K562 (cell line): ENCODE measurements around the gene SUMF1. TPM values are rescaled to one million over a fixed set of nuclear protein-coding genes. Genes with fewer than 3 reads are reported as not detected.

Experiments
- ATAC-seq: fragments of 200-7000 bp; cut with Tn5 transposase; 3 replicates; pipeline ENCODE4 v1.9.1; 2020; ENCODE audit warnings: moderate library complexity
- BruUV-seq: library from RNA; stranded (reverse); fragments of 400-500 nt; replicated peaks from 2 replicates; lab custom pipeline; 2021; lab: Mats Ljungman, UMichigan
- CTCF ChIA-PET: fragments of 300-600 bp; formaldehyde crosslinking; extraction: SDS; loops from one replicate; lab custom pipeline; 2021; ENCODE audit warnings: low intra/inter-chr PET ratio; lab: Yijun Ruan, JAX
- POLR2A ChIA-PET: fragments of 300-600, 350-650 bp; sonication (Branson Sonifier 250); formaldehyde crosslinking; extraction: SDS; loops from one replicate; lab custom pipeline; 2021; ENCODE audit warnings: antibody characterized with exemption, inconsistent platforms; lab: Yijun Ruan, JAX
- DNase-seq, 4 experiments: peaks; one replicate each; pipeline versions ENCODE4 v3.0.0 to v3.0.0-alpha.2; 2011 to 2018; ENCODE audit warnings: low spot score in 3 of 4, mixed read lengths in 3 of 4; ENCODE audit errors: extremely low read depth in 1 of 4
- FAIRE-seq: peaks from 2 replicates; lab custom pipeline; 2011; peaks lifted over from hg19 to GRCh38; lab: Jason Lieb, UNC
- H2AFZ ChIP-seq: 2 replicates; pipeline ENCODE4 v1.6.0; 2011; ENCODE audit warnings: low read depth, low read length, control low read depth, inconsistent platforms
- H3K27ac ChIP-seq: fragments of 200-600 bp; 3 replicates; pipeline ENCODE4 v1.8.0; 2011; ENCODE audit warnings: low read depth, mild to moderate bottlenecking, control low read depth, inconsistent platforms, low read length, moderate library complexity, mixed read lengths; ENCODE audit errors: extremely low read depth
- H3K27me3 ChIP-seq, 2 experiments: fragments of 300-600 bp in 1 of 2; 2 replicates in 1 of 2; 3 replicates in 1 of 2; pipeline versions ENCODE4 v1.6.0 to v1.8.0; 2011; ENCODE audit warnings: inconsistent platforms in 2 of 2, low read length in 2 of 2, mild to moderate bottlenecking in 1 of 2, mixed read lengths in 1 of 2, moderate library complexity in 1 of 2; ENCODE audit not compliant: control insufficient read depth in 2 of 2, insufficient read depth in 2 of 2
- H3K36me3 ChIP-seq: fragments of 300-600 bp; 3 replicates; pipeline ENCODE4 v1.8.0; 2011; ENCODE audit warnings: mild to moderate bottlenecking, low read length, inconsistent platforms; ENCODE audit not compliant: control insufficient read depth, insufficient read depth
- H3K4me1 ChIP-seq, 2 experiments: fragments of 200-600 bp in 1 of 2; replicated peaks in 1 of 2; 2 replicates in 1 of 2; 3 replicates in 1 of 2; pipeline versions ENCODE4 v1.5.1 to v1.8.0; 2011; ENCODE audit warnings: inconsistent platforms in 2 of 2, low read length in 2 of 2, mild to moderate bottlenecking in 1 of 2, mixed read lengths in 1 of 2, moderate library complexity in 1 of 2; ENCODE audit not compliant: control insufficient read depth in 2 of 2, insufficient read depth in 2 of 2
- H3K4me2 ChIP-seq: 2 replicates; pipeline ENCODE4 v1.6.1; 2011; ENCODE audit warnings: low read length, control low read depth, inconsistent platforms, mixed read lengths; ENCODE audit not compliant: insufficient read depth
- H3K4me3 ChIP-seq: fragments of 200-600 bp; sonication (generic), shearing (Covaris generic); 2 replicates; pipeline ENCODE4 v1.5.1; 2016; ENCODE audit warnings: control low read depth, inconsistent platforms
- H3K79me2 ChIP-seq: fragments of 200-600 bp; 3 replicates; pipeline ENCODE4 v1.8.0; 2011; ENCODE audit warnings: low read length, inconsistent platforms; ENCODE audit not compliant: control insufficient read depth, insufficient read depth
- H3K9ac ChIP-seq, 2 experiments: 2 replicates each; pipeline versions ENCODE4 v1.6.0 to v1.6.1; 2011; ENCODE audit warnings: low read depth in 2 of 2, low read length in 2 of 2, control low read depth in 1 of 2, inconsistent platforms in 1 of 2, mild to moderate bottlenecking in 1 of 2, mixed read lengths in 1 of 2; ENCODE audit not compliant: insufficient read depth in 1 of 2
- H3K9me1 ChIP-seq: one replicate; pipeline ENCODE4 v1.6.0; 2011; ENCODE audit warnings: inconsistent platforms, mild to moderate bottlenecking, low read length, moderate library complexity; ENCODE audit not compliant: control insufficient read depth, insufficient read depth
- H3K9me3 ChIP-seq: replicated peaks from 2 replicates; pipeline ENCODE4 v1.5.1; 2011; ENCODE audit warnings: low read depth, low read length, inconsistent platforms; ENCODE audit not compliant: control insufficient read depth, insufficient read depth
- H4K20me1 ChIP-seq: replicated peaks from 2 replicates; pipeline ENCODE4 v1.6.1; 2011; ENCODE audit warnings: low read length, inconsistent platforms, mixed read lengths; ENCODE audit not compliant: control insufficient read depth, insufficient read depth
- C11orf30 ChIP-seq: fragments of 450-650 bp; IDR thresholded peaks from 2 replicates; pipeline ENCODE4 v1.6.1; 2016; ENCODE audit warnings: low read depth, mild to moderate bottlenecking
- MEIS2 ChIP-seq: fragments of 450-650 bp; IDR thresholded peaks from 2 replicates; pipeline ENCODE4 v1.6.1; 2014; ENCODE audit warnings: mild to moderate bottlenecking; ENCODE audit not compliant: partially characterized antibody
- PBX2 ChIP-seq, 2 experiments: IDR thresholded peaks in 1 of 2; conservative IDR thresholded peaks in 1 of 2; 2 replicates each; pipeline ENCODE4 v1.6.1; 2016; ENCODE audit warnings: low read depth in 2 of 2, mild to moderate bottlenecking in 1 of 2, missing compliant biosample characterization in 1 of 2, missing genetic modification characterization in 1 of 2, moderate library complexity in 1 of 2
- WGBS: fragments of 100-300 bp; shearing (Covaris generic); methylation state at CpG from one replicate; pipeline ENCODE4 v1.1.6; 2016; ENCODE audit warnings: low coverage, mixed read lengths; ENCODE audit not compliant: insufficient coverage; ENCODE audit errors: missing lambda C conversion rate; 5-methylcytosine and 5-hydroxymethylcytosine counted together
- in situ Hi-C: fragments of 300-500 bp; cut with MboI; formaldehyde crosslinking; loops from 4 replicates; pipeline ENCODE4 v1.15.0; 2018; ENCODE audit warnings: inconsistent platforms, mixed read lengths
- intact Hi-C: fragments of 100-400 bp; cut with micrococcal nuclease; formaldehyde crosslinking; loops from 2 replicates; pipeline ENCODE4 v1.14.2; 2022
- polyA plus RNA-seq, 8 experiments: library from polyadenylated mRNA; depleted of rRNA in 4 of 8; stranded (reverse) in 5 of 8; unstranded in 3 of 8; fragments of >200 nt; fragmentation: Nextera tagmentation in 2 of 8; fragmentation: Illumina TruSeq in 1 of 8; extraction: Ambion mirVana in 2 of 8; extraction: Trizol in 1 of 8; gene quantifications; 2 replicates each; pipeline versions ENCODE4 v1.2.1 to v1.2.3, GENCODE V29; 2011 to 2014; ENCODE audit warnings: inconsistent platforms in 1 of 8, missing spikeins in 1 of 8
- total RNA-seq, 7 experiments: library from RNA; depleted of rRNA in 6 of 7; stranded (reverse); fragments of >200 nt in 6 of 7; fragmentation: Illumina TruSeq in 2 of 7; extraction: Trizol in 2 of 7; gene quantifications; 2 replicates each; pipeline versions ENCODE4 v1.2.1 to v1.2.3, GENCODE V29; 2011 to 2021; ENCODE audit warnings: low replicate concordance in 1 of 7
- TF ChIP-seq, protein P1 (sequence below): sonication (generic); formaldehyde crosslinking; IDR thresholded peaks from 2 replicates; pipeline ENCODE4 v1.8.1; 2023; ENCODE audit warnings: missing genetic modification reagents, mild to moderate bottlenecking, borderline replicate concordance
- TF ChIP-seq, protein P2 (sequence below): fragments of 450-650 bp; IDR thresholded peaks from 2 replicates; pipeline ENCODE4 v1.6.1; 2016
- TF ChIP-seq, protein P3 (sequence below): fragments of 450-650 bp; IDR thresholded peaks from one replicate; pipeline ENCODE4 v1.6.1; 2018; ENCODE audit warnings: mild to moderate bottlenecking, moderate library complexity; ENCODE audit not compliant: partially characterized antibody

Gene SUMF1
- total and polyA plus RNA-seq, 9 of the 15 experiments (the other 6 are each of a cell fraction or from before 2014, with no cell fraction given), result 1.3 to 7.4 (median 4.2) TPM

GRCh38 chr3:4338751-4339150 lies 128.3 kb downstream of the SUMF1 start (continued):
- TF ChIP-seq, protein P1, sequence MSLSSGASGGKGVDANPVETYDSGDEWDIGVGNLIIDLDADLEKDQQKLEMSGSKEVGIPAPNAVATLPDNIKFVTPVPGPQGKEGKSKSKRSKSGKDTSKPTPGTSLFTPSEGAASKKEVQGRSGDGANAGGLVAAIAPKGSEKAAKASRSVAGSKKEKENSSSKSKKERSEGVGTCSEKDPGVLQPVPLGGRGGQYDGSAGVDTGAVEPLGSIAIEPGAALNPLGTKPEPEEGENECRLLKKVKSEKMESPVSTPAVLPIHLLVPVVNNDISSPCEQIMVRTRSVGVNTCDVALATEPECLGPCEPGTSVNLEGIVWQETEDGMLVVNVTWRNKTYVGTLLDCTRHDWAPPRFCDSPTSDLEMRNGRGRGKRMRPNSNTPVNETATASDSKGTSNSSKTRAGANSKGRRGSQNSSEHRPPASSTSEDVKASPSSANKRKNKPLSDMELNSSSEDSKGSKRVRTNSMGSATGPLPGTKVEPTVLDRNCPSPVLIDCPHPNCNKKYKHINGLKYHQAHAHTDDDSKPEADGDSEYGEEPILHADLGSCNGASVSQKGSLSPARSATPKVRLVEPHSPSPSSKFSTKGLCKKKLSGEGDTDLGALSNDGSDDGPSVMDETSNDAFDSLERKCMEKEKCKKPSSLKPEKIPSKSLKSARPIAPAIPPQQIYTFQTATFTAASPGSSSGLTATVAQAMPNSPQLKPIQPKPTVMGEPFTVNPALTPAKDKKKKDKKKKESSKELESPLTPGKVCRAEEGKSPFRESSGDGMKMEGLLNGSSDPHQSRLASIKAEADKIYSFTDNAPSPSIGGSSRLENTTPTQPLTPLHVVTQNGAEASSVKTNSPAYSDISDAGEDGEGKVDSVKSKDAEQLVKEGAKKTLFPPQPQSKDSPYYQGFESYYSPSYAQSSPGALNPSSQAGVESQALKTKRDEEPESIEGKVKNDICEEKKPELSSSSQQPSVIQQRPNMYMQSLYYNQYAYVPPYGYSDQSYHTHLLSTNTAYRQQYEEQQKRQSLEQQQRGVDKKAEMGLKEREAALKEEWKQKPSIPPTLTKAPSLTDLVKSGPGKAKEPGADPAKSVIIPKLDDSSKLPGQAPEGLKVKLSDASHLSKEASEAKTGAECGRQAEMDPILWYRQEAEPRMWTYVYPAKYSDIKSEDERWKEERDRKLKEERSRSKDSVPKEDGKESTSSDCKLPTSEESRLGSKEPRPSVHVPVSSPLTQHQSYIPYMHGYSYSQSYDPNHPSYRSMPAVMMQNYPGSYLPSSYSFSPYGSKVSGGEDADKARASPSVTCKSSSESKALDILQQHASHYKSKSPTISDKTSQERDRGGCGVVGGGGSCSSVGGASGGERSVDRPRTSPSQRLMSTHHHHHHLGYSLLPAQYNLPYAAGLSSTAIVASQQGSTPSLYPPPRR (CRISPR knock-in tag), result no peak

DNA sequence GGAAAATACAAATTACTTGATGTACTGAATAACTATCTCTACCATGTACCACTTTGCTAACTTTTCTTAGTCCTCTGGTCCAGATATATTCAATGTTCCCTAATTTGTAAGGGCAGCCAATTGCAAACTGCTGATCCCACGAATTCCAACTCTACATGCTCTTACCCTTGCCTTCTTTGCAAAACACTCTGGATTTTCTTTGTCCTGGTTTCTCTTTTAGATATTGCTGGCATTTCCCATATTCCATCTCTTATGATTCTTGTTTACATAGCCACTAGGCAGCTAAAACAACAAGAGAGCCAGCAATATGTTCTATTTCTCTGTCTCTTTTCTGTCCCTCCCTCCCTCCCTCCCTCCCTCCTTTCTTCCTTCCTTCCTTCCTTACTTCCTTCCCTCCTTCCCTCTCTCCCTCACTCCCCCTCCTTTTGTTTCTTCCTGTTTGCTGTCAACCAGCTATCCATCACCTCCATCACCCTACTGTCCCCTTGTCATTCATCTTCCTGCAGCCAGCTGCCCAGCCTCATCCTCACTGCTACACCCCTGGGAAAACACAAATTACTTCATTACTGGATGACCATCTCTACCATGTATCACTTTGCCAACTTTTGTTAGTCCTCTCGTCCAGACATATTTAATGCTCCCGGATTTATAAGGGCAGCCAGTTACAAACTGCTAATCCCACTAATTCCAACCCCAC lies 130.1 kb downstream of the SUMF1 start:
- in situ Hi-C loops, result no loop called here
- Histone ChIP-seq H2AFZ (no peak overlapping the region), H4K20me1 (no peaks in the 10 kb centered on the region), H3K27me3 (no peaks in the 10 kb centered on the region), H3K9me1 (no peaks in the 10 kb centered on the region), H3K79me2 (no peaks in the 10 kb centered on the region), H3K9me3 (no peaks in the 10 kb centered on the region), H3K27ac (no peak overlapping the region), H3K4me3 (no peak overlapping the region), H3K4me2 (no peak overlapping the region), H3K36me3 (no peaks in the 10 kb centered on the region), H3K4me1 (peaks cover 0 to 12% of the 10 kb centered on the region in 2 experiments; a peak in 2 of 5 replicates), H3K9ac (no peak overlapping the region)
- FAIRE-seq (no peak), DNase-seq (no peak), ATAC-seq (no peak)
- ChIA-PET POLR2A (interaction anchor here (1.0 kb wide), 1 partner anchor 156 kb away, joined by 4 read pairs; the partner anchor contains the start of gene ITPR1), CTCF (interaction anchor here (1.1 kb wide), 1 partner anchor 296 kb away, joined by 4 read pairs; no protein-coding TSS in a partner anchor)
- 6% methylated on average over 3 of the region's 3 CpGs for WGBS
- intact Hi-C loops, result no loop called here
- no TSS peak for BruUV-seq
- TF ChIP-seq, protein P2, sequence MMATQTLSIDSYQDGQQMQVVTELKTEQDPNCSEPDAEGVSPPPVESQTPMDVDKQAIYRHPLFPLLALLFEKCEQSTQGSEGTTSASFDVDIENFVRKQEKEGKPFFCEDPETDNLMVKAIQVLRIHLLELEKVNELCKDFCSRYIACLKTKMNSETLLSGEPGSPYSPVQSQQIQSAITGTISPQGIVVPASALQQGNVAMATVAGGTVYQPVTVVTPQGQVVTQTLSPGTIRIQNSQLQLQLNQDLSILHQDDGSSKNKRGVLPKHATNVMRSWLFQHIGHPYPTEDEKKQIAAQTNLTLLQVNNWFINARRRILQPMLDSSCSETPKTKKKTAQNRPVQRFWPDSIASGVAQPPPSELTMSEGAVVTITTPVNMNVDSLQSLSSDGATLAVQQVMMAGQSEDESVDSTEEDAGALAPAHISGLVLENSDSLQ, result peak; percentile 57; the same call in 1 of the 2 replicates
- TF ChIP-seq PBX2 (CRISPR knock-in tag; IDR thresholded peaks at IDR 0.05; ENCODE audit: low read depth) (no peak), PBX2 (tag; conservative IDR thresholded peaks at IDR 0.05; ENCODE audit: low read depth) (peak; percentile 64), MEIS2 (peak; percentile 51), C11orf30 (0 out of 2 replicates have a peak, but pooled peaks have one; percentile 15)
- TF ChIP-seq, protein P3, sequence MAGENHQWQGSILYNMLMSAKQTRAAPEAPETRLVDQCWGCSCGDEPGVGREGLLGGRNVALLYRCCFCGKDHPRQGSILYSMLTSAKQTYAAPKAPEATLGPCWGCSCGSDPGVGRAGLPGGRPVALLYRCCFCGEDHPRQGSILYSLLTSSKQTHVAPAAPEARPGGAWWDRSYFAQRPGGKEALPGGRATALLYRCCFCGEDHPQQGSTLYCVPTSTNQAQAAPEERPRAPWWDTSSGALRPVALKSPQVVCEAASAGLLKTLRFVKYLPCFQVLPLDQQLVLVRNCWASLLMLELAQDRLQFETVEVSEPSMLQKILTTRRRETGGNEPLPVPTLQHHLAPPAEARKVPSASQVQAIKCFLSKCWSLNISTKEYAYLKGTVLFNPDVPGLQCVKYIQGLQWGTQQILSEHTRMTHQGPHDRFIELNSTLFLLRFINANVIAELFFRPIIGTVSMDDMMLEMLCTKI, result no peak
